Left renal pelvis (tissue), 4 donors: Measurements from ENCODE around the gene SELENBP1. TPM values are rescaled to one million over a fixed set of nuclear protein-coding genes. Genes with fewer than 3 reads are reported as not detected.

Source experiments
- polyA plus RNA-seq, 4 donors: library from polyadenylated mRNA; unstranded; fragments of 120-200 nt; gene quantifications; one replicate each; pipeline ENCODE4 v1.2.1, GENCODE V29; 2013; ENCODE audit not compliant: insufficient read length in 4 of 4

The SELENBP1 gene
- polyA plus RNA-seq, 4 donors: 44.2 to 104 (median 51.2) TPM

Other genes starting within 250 kb of the SELENBP1 start
- gene SEMA6C, start 226.1 kb downstream of the SELENBP1 start, polyA plus RNA-seq: 10 to 100 TPM; 18.8 to 33.9 (median 29.7) TPM
- gene TNFAIP8L2, start 216.1 kb downstream of the SELENBP1 start, polyA plus RNA-seq: 1 to 10 TPM in 3 of 4 donors, under 1 TPM in 1; 0.96 to 2.9 (median 1.8) TPM
- 10 to 100 TPM; 17.3 to 18.6 (median 17.7) TPM for gene LYSMD1, start 206.8 kb downstream of the SELENBP1 start, polyA plus RNA-seq
- 10 to 100 TPM; 35.2 to 46.8 (median 39.9) TPM for gene SCNM1, start 206.6 kb downstream of the SELENBP1 start, polyA plus RNA-seq
- 1 to 10 TPM in 3 of 4 donors, under 1 TPM in 1; 0.46 to 2.3 (median 1.7) TPM for gene TMOD4, start 196.7 kb downstream of the SELENBP1 start, polyA plus RNA-seq
- gene VPS72, start 182.5 kb downstream of the SELENBP1 start, polyA plus RNA-seq: 10 to 100 TPM; 55.5 to 76.1 (median 69.9) TPM
- 10 to 100 TPM; 57.6 to 70.2 (median 64.0) TPM for gene PIP5K1A, start 174.2 kb downstream of the SELENBP1 start, polyA plus RNA-seq
- 100 to 1,000 TPM; 107 to 174 (median 153) TPM for gene PSMD4, start 118.0 kb downstream of the SELENBP1 start, polyA plus RNA-seq
- 10 to 100 TPM; 13.6 to 26.6 (median 21.5) TPM for gene ZNF687, start 90.4 kb downstream of the SELENBP1 start, polyA plus RNA-seq
- 10 to 100 TPM; 51.5 to 69.7 (median 65.4) TPM for gene PI4KB, start 45.3 kb downstream of the SELENBP1 start, polyA plus RNA-seq
- 10 to 100 TPM; 34.6 to 46.9 (median 43.7) TPM for gene RFX5, start 25.5 kb downstream of the SELENBP1 start, polyA plus RNA-seq
- gene PSMB4, start 26.9 kb upstream of the SELENBP1 start, polyA plus RNA-seq: 100 to 1,000 TPM; 192 to 253 (median 246) TPM
- 100 to 1,000 TPM; 104 to 156 (median 113) TPM for gene POGZ, start 86.8 kb upstream of the SELENBP1 start, polyA plus RNA-seq
- gene CGN, start 138.7 kb upstream of the SELENBP1 start, polyA plus RNA-seq: 10 to 100 TPM in 3 of 4 donors, 1 to 10 TPM in 1; 6.6 to 54.1 (median 41.1) TPM
- 10 to 100 TPM in 2 of 4 donors, 1 to 10 TPM in 2; 4.7 to 13.6 (median 10.7) TPM for gene TUFT1, start 167.6 kb upstream of the SELENBP1 start, polyA plus RNA-seq
- gene SNX27, start 239.3 kb upstream of the SELENBP1 start, polyA plus RNA-seq: 10 to 100 TPM; 19.7 to 27.7 (median 22.6) TPM